SK-N-SH treated with all-trans-retinoic acid at 6 μM for 48 hours (cell line): ENCODE results near the gene ANO3.

ENCODE experiments used
- ATAC-seq: fragments of 200-7000 bp; cut with Tn5 transposase; 3 replicates; pipeline ENCODE4 v1.9.1; 2020; ENCODE audit warnings: mild to moderate bottlenecking, moderate library complexity
- ARNTL ChIP-seq: fragments of 450-650 bp; formaldehyde crosslinking; IDR thresholded peaks from 2 replicates; pipeline ENCODE4 v1.5.0; 2020; ENCODE audit warnings: low read depth, mild to moderate bottlenecking, moderate library complexity, borderline replicate concordance
- BACH2 ChIP-seq: fragments of 250-450 bp; sonication (Bioruptor Pico); IDR thresholded peaks from 2 replicates; pipeline ENCODE4 v1.9.0; 2021; ENCODE audit warnings: mild to moderate bottlenecking, borderline replicate concordance
- CSDC2 ChIP-seq: fragments of 250-450 bp; sonication (Bioruptor Pico); IDR thresholded peaks from 2 replicates; pipeline ENCODE4 v1.5.0; 2020; ENCODE audit warnings: mild to moderate bottlenecking, moderate library complexity
- ESRRG ChIP-seq: fragments of 250-450 bp; sonication (Bioruptor Pico); IDR thresholded peaks from 2 replicates; pipeline ENCODE4 v1.6.1; 2021; ENCODE audit warnings: mild to moderate bottlenecking
- GLIS3 ChIP-seq: fragments of 250-450 bp; sonication (Bioruptor Pico); IDR thresholded peaks from 2 replicates; pipeline ENCODE4 v1.5.0; 2020; ENCODE audit warnings: mild to moderate bottlenecking, moderate library complexity
- ISL1 ChIP-seq: fragments of 250-450 bp; sonication (Bioruptor Pico); IDR thresholded peaks from 2 replicates; pipeline ENCODE4 v2.1.2; 2022; ENCODE audit warnings: mild to moderate bottlenecking, moderate library complexity
- PPARA ChIP-seq: fragments of 250-450 bp; sonication (Bioruptor Pico); IDR thresholded peaks from 2 replicates; pipeline ENCODE4 v1.5.0; 2020; ENCODE audit warnings: mild to moderate bottlenecking, borderline replicate concordance
- SNAI2 ChIP-seq: fragments of 250-450 bp; sonication (Bioruptor Pico); IDR thresholded peaks from 2 replicates; pipeline ENCODE4 v1.5.0; 2020; ENCODE audit warnings: mild to moderate bottlenecking, moderate library complexity
- TCF4 ChIP-seq: fragments of 250-450 bp; sonication (Bioruptor Pico); IDR thresholded peaks from 2 replicates; pipeline ENCODE4 v1.8.0; 2021; ENCODE audit warnings: mild to moderate bottlenecking, moderate library complexity, borderline replicate concordance
- TOX ChIP-seq: fragments of 250-450 bp; sonication (Bioruptor Pico); IDR thresholded peaks from 2 replicates; pipeline ENCODE4 v1.8.0; 2021; ENCODE audit warnings: mild to moderate bottlenecking, moderate library complexity, borderline replicate concordance
- ZC3H10 ChIP-seq: fragments of 250-450 bp; sonication (Bioruptor Pico); IDR thresholded peaks from 2 replicates; pipeline ENCODE4 v1.5.1; 2021; ENCODE audit warnings: mild to moderate bottlenecking, moderate library complexity
- ZFP3 ChIP-seq: fragments of 250-450 bp; sonication (Bioruptor Pico); IDR thresholded peaks from 2 replicates; pipeline ENCODE4 v1.5.0; 2020; ENCODE audit warnings: mild to moderate bottlenecking, moderate library complexity
- ZFP30 ChIP-seq: fragments of 450-650 bp; formaldehyde crosslinking; IDR thresholded peaks from 2 replicates; pipeline ENCODE4 v1.5.0; 2022; ENCODE audit warnings: mild to moderate bottlenecking, moderate library complexity
- ZNF565 ChIP-seq: fragments of 450-650 bp; formaldehyde crosslinking; conservative IDR thresholded peaks from 2 replicates; pipeline ENCODE4 v1.5.0; 2020; ENCODE audit warnings: low read depth, mild to moderate bottlenecking, moderate library complexity
- ZNF70 ChIP-seq: fragments of 450-650 bp; formaldehyde crosslinking; IDR thresholded peaks from 2 replicates; pipeline ENCODE4 v1.5.0; 2020; ENCODE audit warnings: mild to moderate bottlenecking, moderate library complexity
- ZNF8 ChIP-seq: fragments of 450-650 bp; formaldehyde crosslinking; IDR thresholded peaks from 2 replicates; pipeline ENCODE4 v1.5.0; 2020; ENCODE audit warnings: mild to moderate bottlenecking, moderate library complexity
- TF ChIP-seq, protein P1 (sequence below): fragments of 250-450 bp; sonication (Bioruptor Pico); IDR thresholded peaks from 2 replicates; pipeline ENCODE4 v1.8.0; 2020; ENCODE audit warnings: mild to moderate bottlenecking, moderate library complexity, borderline replicate concordance
- TF ChIP-seq, protein P2 (sequence below): fragments of 250-450 bp; sonication (Bioruptor Pico); IDR thresholded peaks from 2 replicates; pipeline ENCODE4 v1.5.1; 2020; ENCODE audit warnings: low read depth, mild to moderate bottlenecking, moderate library complexity
- TF ChIP-seq, protein P3 (sequence below): fragments of 250-450 bp; sonication (Bioruptor Pico); IDR thresholded peaks from 2 replicates; pipeline ENCODE4 v1.5.1; 2021; ENCODE audit warnings: mild to moderate bottlenecking, moderate library complexity
- TF ChIP-seq, protein P4 (sequence below): fragments of 250-450 bp; sonication (Bioruptor Pico); IDR thresholded peaks from 2 replicates; pipeline ENCODE4 v1.5.0; 2020; ENCODE audit warnings: mild to moderate bottlenecking, moderate library complexity
- TF ChIP-seq, protein P5 (sequence below): fragments of 250-450 bp; sonication (Bioruptor Pico); IDR thresholded peaks from 2 replicates; pipeline ENCODE4 v1.8.0; 2021; ENCODE audit warnings: low read depth, mild to moderate bottlenecking, moderate library complexity, borderline replicate concordance

Gene ANO3

DNA sequence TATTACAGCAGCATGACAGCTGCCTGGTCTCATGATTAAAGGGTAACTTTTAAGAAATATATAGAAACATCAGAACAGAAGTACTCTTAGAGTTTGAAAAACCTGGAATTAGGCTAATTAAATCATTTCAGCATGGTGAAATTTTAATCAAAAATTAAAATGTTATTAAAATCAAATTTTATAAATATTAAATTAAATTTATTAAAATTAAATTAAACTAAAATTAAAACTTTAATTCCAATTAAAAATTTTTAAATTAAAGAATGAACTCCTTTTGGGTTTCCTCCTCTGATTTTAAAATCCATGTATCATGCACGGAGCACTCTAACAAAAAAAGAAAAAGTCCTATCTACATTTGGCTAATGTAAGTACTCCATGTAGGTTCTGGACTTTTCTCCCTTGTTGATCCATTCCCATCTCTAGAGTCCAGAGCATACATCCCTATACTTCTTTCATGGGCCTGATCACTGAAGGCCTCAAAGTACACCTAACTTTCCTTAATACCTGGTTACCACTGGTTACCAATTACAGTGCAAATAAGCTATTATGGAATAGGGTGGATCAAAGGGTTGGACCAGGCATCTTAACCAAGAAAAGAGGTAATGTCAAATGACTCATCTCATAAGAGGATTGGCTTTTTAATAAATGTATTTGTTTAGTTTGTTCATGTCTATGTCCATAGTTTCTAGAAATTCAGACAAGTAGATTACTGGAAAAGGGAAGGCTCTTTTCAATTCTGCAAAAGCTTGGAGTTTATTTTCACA lies 288.5 kb downstream of the ANO3 start:
- peak; percentile 11 for ATAC-seq
- no peak for TF ChIP-seq ZNF8 (CRISPR knock-in tag)
- TF ChIP-seq ESRRG (CRISPR knock-in tag): no peak
- TF ChIP-seq, protein P1, sequence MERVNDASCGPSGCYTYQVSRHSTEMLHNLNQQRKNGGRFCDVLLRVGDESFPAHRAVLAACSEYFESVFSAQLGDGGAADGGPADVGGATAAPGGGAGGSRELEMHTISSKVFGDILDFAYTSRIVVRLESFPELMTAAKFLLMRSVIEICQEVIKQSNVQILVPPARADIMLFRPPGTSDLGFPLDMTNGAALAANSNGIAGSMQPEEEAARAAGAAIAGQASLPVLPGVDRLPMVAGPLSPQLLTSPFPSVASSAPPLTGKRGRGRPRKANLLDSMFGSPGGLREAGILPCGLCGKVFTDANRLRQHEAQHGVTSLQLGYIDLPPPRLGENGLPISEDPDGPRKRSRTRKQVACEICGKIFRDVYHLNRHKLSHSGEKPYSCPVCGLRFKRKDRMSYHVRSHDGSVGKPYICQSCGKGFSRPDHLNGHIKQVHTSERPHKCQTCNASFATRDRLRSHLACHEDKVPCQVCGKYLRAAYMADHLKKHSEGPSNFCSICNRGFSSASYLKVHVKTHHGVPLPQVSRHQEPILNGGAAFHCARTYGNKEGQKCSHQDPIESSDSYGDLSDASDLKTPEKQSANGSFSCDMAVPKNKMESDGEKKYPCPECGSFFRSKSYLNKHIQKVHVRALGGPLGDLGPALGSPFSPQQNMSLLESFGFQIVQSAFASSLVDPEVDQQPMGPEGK (CRISPR knock-in tag): no peak
- TF ChIP-seq ZNF70 (CRISPR knock-in tag): no peak

DNA sequence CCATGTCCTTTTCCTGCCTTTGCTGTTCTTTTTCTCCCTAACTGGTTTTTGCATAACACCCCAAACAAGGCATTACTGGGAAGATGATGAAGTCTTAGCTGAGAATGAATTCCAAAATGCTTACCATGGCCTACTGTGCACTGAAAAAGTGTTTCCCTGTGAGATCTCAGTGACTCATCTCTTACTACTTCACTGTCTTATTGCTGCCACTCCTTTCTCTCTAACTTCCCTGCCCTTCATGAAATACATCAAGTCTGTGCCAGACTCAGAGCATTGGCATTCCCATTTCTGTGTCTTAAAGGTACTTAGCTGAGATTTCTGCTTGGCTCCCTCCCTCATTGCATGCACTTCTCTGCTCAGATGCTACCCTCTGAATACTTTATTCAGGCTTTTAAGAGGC lies 289.2 kb downstream of the ANO3 start:
- ATAC-seq: peak; percentile 92
- TF ChIP-seq ISL1: peak; percentile 76
- no peak for TF ChIP-seq TCF4 (CRISPR knock-in tag)
- TF ChIP-seq, protein P1 (CRISPR knock-in tag): no peak

DNA sequence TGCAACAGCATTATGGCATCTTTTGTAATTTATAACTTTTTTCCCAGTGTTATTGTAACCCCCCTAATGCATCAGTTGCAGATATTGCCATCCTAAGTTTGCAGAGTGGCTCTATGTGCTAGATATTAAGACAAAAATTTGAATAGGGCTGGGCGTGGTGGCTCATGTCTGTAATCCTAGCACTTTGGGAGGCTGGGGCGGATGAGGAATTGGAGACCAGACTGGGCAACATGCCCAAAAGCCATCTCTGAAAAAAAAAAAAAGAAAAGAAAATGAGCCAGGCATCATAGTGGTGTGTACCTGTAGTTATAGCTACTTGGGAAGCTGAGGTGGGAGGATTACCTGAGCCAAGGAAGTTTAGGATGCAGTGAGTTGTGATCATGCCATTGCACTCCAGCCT lies 290.3 kb downstream of the ANO3 start:
- TF ChIP-seq, protein P2, sequence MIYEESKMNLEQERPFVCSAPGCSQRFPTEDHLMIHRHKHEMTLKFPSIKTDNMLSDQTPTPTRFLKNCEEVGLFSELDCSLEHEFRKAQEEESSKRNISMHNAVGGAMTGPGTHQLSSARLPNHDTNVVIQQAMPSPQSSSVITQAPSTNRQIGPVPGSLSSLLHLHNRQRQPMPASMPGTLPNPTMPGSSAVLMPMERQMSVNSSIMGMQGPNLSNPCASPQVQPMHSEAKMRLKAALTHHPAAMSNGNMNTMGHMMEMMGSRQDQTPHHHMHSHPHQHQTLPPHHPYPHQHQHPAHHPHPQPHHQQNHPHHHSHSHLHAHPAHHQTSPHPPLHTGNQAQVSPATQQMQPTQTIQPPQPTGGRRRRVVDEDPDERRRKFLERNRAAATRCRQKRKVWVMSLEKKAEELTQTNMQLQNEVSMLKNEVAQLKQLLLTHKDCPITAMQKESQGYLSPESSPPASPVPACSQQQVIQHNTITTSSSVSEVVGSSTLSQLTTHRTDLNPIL: no peak
- no peak for TF ChIP-seq ARNTL (CRISPR knock-in tag)
- no peak for TF ChIP-seq SNAI2 (CRISPR knock-in tag)
- TF ChIP-seq, protein P1 (CRISPR knock-in tag): no peak
- no peak for TF ChIP-seq ZNF565
- no peak for TF ChIP-seq TCF4 (CRISPR knock-in tag)
- no peak for TF ChIP-seq ESRRG (CRISPR knock-in tag)
- TF ChIP-seq BACH2: no peak
- TF ChIP-seq, protein P3, sequence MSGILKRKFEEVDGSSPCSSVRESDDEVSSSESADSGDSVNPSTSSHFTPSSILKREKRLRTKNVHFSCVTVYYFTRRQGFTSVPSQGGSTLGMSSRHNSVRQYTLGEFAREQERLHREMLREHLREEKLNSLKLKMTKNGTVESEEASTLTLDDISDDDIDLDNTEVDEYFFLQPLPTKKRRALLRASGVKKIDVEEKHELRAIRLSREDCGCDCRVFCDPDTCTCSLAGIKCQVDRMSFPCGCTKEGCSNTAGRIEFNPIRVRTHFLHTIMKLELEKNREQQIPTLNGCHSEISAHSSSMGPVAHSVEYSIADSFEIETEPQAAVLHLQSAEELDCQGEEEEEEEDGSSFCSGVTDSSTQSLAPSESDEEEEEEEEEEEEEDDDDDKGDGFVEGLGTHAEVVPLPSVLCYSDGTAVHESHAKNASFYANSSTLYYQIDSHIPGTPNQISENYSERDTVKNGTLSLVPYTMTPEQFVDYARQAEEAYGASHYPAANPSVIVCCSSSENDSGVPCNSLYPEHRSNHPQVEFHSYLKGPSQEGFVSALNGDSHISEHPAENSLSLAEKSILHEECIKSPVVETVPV (CRISPR knock-in tag): no peak
- no peak for TF ChIP-seq ISL1
- no peak for TF ChIP-seq ZFP3 (CRISPR knock-in tag)
- no peak for TF ChIP-seq ZNF8 (CRISPR knock-in tag)
- no peak for TF ChIP-seq PPARA (CRISPR knock-in tag)
- TF ChIP-seq ZC3H10: no peak
- no peak for TF ChIP-seq ZFP30 (CRISPR knock-in tag)
- no peak for TF ChIP-seq GLIS3 (CRISPR knock-in tag)
- no peak for TF ChIP-seq TOX
- TF ChIP-seq, protein P4, sequence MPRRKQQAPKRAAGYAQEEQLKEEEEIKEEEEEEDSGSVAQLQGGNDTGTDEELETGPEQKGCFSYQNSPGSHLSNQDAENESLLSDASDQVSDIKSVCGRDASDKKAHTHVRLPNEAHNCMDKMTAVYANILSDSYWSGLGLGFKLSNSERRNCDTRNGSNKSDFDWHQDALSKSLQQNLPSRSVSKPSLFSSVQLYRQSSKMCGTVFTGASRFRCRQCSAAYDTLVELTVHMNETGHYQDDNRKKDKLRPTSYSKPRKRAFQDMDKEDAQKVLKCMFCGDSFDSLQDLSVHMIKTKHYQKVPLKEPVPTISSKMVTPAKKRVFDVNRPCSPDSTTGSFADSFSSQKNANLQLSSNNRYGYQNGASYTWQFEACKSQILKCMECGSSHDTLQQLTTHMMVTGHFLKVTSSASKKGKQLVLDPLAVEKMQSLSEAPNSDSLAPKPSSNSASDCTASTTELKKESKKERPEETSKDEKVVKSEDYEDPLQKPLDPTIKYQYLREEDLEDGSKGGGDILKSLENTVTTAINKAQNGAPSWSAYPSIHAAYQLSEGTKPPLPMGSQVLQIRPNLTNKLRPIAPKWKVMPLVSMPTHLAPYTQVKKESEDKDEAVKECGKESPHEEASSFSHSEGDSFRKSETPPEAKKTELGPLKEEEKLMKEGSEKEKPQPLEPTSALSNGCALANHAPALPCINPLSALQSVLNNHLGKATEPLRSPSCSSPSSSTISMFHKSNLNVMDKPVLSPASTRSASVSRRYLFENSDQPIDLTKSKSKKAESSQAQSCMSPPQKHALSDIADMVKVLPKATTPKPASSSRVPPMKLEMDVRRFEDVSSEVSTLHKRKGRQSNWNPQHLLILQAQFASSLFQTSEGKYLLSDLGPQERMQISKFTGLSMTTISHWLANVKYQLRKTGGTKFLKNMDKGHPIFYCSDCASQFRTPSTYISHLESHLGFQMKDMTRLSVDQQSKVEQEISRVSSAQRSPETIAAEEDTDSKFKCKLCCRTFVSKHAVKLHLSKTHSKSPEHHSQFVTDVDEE (CRISPR knock-in tag): no peak
- TF ChIP-seq CSDC2: no peak
- TF ChIP-seq, protein P5, sequence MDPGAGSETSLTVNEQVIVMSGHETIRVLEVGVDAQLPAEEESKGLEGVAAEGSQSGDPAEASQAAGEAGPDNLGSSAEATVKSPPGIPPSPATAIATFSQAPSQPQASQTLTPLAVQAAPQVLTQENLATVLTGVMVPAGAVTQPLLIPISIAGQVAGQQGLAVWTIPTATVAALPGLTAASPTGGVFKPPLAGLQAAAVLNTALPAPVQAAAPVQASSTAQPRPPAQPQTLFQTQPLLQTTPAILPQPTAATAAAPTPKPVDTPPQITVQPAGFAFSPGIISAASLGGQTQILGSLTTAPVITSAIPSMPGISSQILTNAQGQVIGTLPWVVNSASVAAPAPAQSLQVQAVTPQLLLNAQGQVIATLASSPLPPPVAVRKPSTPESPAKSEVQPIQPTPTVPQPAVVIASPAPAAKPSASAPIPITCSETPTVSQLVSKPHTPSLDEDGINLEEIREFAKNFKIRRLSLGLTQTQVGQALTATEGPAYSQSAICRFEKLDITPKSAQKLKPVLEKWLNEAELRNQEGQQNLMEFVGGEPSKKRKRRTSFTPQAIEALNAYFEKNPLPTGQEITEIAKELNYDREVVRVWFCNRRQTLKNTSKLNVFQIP (CRISPR knock-in tag): no peak
- no peak for ATAC-seq
